CD4-positive, alpha-beta T cell treated with Interleukin-17A for 1 hour (primary cell): Measurements from ENCODE around the gene WDCP.
"Not testable (repeated sequence)": the region's sequence is repeated elsewhere in the genome, so short reads cannot be mapped to it uniquely, and the experiment has no call there.

Experiments
- DNase-seq: peaks from one replicate; pipeline ENCODE4 v3.0.0-alpha.2; 2020

WDCP gene

GRCh38 chr2:24058564-24059271, 11.5 kb upstream of the WDCP start:
- no peak for DNase-seq

- no peak for DNase-seq
Measured at GRCh38 chr2:24055750-24056149, 8.6 kb upstream of the WDCP start.

GRCh38 chr2:24054366-24055010, 7.3 kb upstream of the WDCP start:
- no peak for DNase-seq

- no peak for DNase-seq
Measured at GRCh38 chr2:24052951-24053350, 5.8 kb upstream of the WDCP start.

- DNase-seq: no peak
Measured at GRCh38 chr2:24051833-24052232, 4.6 kb upstream of the WDCP start.

GRCh38 chr2:24050041-24050979, 3.1 kb upstream of the WDCP start:
- DNase-seq: peak; percentile 8

GRCh38 chr2:24049485-24050021, 2.4 kb upstream of the WDCP start, which contains the start of gene FKBP1B:
TSS of gene FKBP1B (plus strand) at chr2:24049741. CDS start at chr2:24049850, 109 bp downstream.
- DNase-seq: peak; percentile 66

GRCh38 chr2:24048769-24049484, 1.7 kb upstream of the WDCP start:
- no peak for DNase-seq

- no peak for DNase-seq
Measured at GRCh38 chr2:24047703-24048033, 477 bp upstream of the WDCP start.

GRCh38 chr2:24046599-24046929, 627 bp downstream of the WDCP start:
- DNase-seq: no peak

- DNase-seq: no peak
Measured at GRCh38 chr2:24045511-24046508, 1.4 kb downstream of the WDCP start.

- not testable (repeated sequence) for DNase-seq
Measured at GRCh38 chr2:24043133-24043532, 4.1 kb downstream of the WDCP start.

GRCh38 chr2:24040511-24040910, 6.7 kb downstream of the WDCP start:
- no peak for DNase-seq

GRCh38 chr2:24038786-24039499, 8.2 kb downstream of the WDCP start:
- no peak for DNase-seq

GRCh38 chr2:24026233-24026632, 21.0 kb downstream of the WDCP start:
- no peak for DNase-seq

GRCh38 chr2:24024996-24025663, 22.1 kb downstream of the WDCP start:
- no peak for DNase-seq

- DNase-seq: no peak
Measured at GRCh38 chr2:24024018-24024417, 23.2 kb downstream of the WDCP start.

- DNase-seq: no peak
Measured at GRCh38 chr2:24022975-24023575, 24.1 kb downstream of the WDCP start.

- no peak for DNase-seq
Measured at GRCh38 chr2:24022324-24022974, 24.7 kb downstream of the WDCP start.
